HCT116 (cell line): ENCODE data around the gene SLC46A1. TPM values are rescaled to one million over a fixed set of nuclear protein-coding genes. Genes with fewer than 3 reads are reported as not detected.

Experiments used
- ATAC-seq: fragments of 200-7000 bp; cut with Tn5 transposase; 2 replicates; pipeline ENCODE4 v1.9.1; 2020; ENCODE audit warnings: mild to moderate bottlenecking, moderate library complexity
- BruUV-seq: library from RNA; stranded (reverse); fragments of 400-500 nt; replicated peaks from 2 replicates; lab custom pipeline; 2021; lab: Mats Ljungman, UMichigan
- CTCF ChIA-PET: fragments of 300-600 bp; sonication (Branson Sonifier 250); formaldehyde crosslinking; loops from one replicate; lab custom pipeline; 2021; ENCODE audit warnings: antibody characterized with exemption; lab: Charles Lee
- POLR2A ChIA-PET: fragments of 300-600, 350-600 bp; sonication (Branson Sonifier 250); formaldehyde crosslinking; loops from one replicate; lab custom pipeline; 2021; ENCODE audit warnings: antibody characterized with exemption; lab: Charles Lee
- RAD21 ChIA-PET, 2 experiments: fragments of 300-600 bp; sonication (Branson Sonifier 250); formaldehyde crosslinking; loops; one replicate each; lab custom pipeline; 2023; ENCODE audit warnings: low total read pairs in 2 of 2; ENCODE audit not compliant: uncharacterized antibody in 2 of 2, unreplicated experiment in 2 of 2, low non-redundant PET in 1 of 2; lab: Charles Lee
- DNase-seq: peaks from one replicate; pipeline ENCODE4 v3.0.0-alpha.2; 2010; ENCODE audit warnings: low read depth, low spot score
- H2AFZ ChIP-seq: fragments of 200-600 bp; shearing (Covaris generic), sonication (generic); 2 replicates; pipeline ENCODE4 v1.6.1; 2017; ENCODE audit warnings: low read depth, mixed run types, mixed read lengths, antibody characterized with exemption, low read length; ENCODE audit not compliant: poor library complexity, severe bottlenecking
- H3K27ac ChIP-seq: 2 replicates; pipeline ENCODE4 v1.5.1; 2012; ENCODE audit warnings: low read depth, low read length
- H3K27me3 ChIP-seq: fragments of 200-600 bp; sonication (generic); 2 replicates; pipeline ENCODE4 v1.6.1; 2016; ENCODE audit warnings: mixed run types, low read length, mixed read lengths; ENCODE audit not compliant: insufficient read depth
- H3K36me3 ChIP-seq, 2 experiments: fragments of 200-500 bp in 1 of 2; fragments of 200-600 bp in 1 of 2; sonication (Bioruptor generic) in 1 of 2; sonication (generic) in 1 of 2; 2 replicates each; pipeline versions ENCODE4 v1.5.1 to v1.6.1; 2014 to 2016; ENCODE audit warnings: low read length in 2 of 2, inconsistent platforms in 1 of 2, mixed read lengths in 1 of 2, mixed run types in 1 of 2; ENCODE audit not compliant: insufficient read depth in 2 of 2, control insufficient read depth in 1 of 2
- H3K4me1 ChIP-seq, 2 experiments: fragments of 200-600 bp in 1 of 2; sonication (generic) in 1 of 2; 2 replicates each; pipeline versions ENCODE4 v1.5.1 to v1.6.1; 2012 to 2017; ENCODE audit warnings: low read length in 2 of 2, inconsistent platforms in 1 of 2, mild to moderate bottlenecking in 1 of 2, mixed read lengths in 1 of 2, mixed run types in 1 of 2, moderate library complexity in 1 of 2; ENCODE audit not compliant: insufficient read depth in 2 of 2, control insufficient read depth in 1 of 2
- H3K4me2 ChIP-seq: fragments of 200-600 bp; sonication (generic); 2 replicates; pipeline ENCODE4 v1.6.1; 2017; ENCODE audit warnings: mixed run types, low read length, mixed read lengths
- H3K4me3 ChIP-seq, 2 experiments: fragments of 200-600 bp in 1 of 2; sonication (generic) in 1 of 2; replicated peaks in 1 of 2; 2 replicates each; pipeline ENCODE4 v1.5.1; 2011 to 2016; ENCODE audit warnings: low read length in 2 of 2, control low read depth in 1 of 2, low read depth in 1 of 2, mild to moderate bottlenecking in 1 of 2, mixed read lengths in 1 of 2, mixed run types in 1 of 2
- H3K79me2 ChIP-seq: fragments of 200-600 bp; sonication (generic); 2 replicates; pipeline ENCODE4 v1.6.1; 2017; ENCODE audit warnings: mild to moderate bottlenecking, mixed run types, low read length, moderate library complexity, mixed read lengths; ENCODE audit not compliant: insufficient read depth
- H3K9ac ChIP-seq: fragments of 200-600 bp; sonication (generic); 2 replicates; pipeline ENCODE4 v1.6.1; 2016; ENCODE audit warnings: low read length, mixed read lengths
- H3K9me2 ChIP-seq: fragments of 200-600 bp; sonication (generic), shearing (Covaris generic); 2 replicates; pipeline ENCODE4 v1.6.1; 2017; ENCODE audit warnings: mixed run types, mild to moderate bottlenecking, moderate library complexity; ENCODE audit not compliant: insufficient read depth
- H3K9me3 ChIP-seq, 2 experiments: fragments of 200-500 bp in 1 of 2; fragments of 200-600 bp in 1 of 2; sonication (Bioruptor generic) in 1 of 2; sonication (generic) in 1 of 2; 2 replicates each; pipeline ENCODE4 v1.6.1; 2014 to 2017; ENCODE audit warnings: low read length in 2 of 2, mixed read lengths in 2 of 2, inconsistent platforms in 1 of 2, low read depth in 1 of 2, mild to moderate bottlenecking in 1 of 2, mixed run types in 1 of 2, moderate library complexity in 1 of 2; ENCODE audit not compliant: control insufficient read depth in 1 of 2, insufficient read depth in 1 of 2
- H4K20me1 ChIP-seq: fragments of 200-600 bp; sonication (generic), shearing (Covaris generic); 2 replicates; pipeline ENCODE4 v1.6.1; 2017; ENCODE audit warnings: mixed run types, mild to moderate bottlenecking, moderate library complexity; ENCODE audit not compliant: insufficient read depth
- CTCF ChIP-seq, 3 experiments: fragments of 200-600 bp in 1 of 3; sonication (generic) in 1 of 3; IDR thresholded peaks in 2 of 3; conservative IDR thresholded peaks in 1 of 3; 2 replicates each; pipeline ENCODE4 v1.5.1; 2012 to 2017; ENCODE audit warnings: low read depth in 2 of 3, low read length in 2 of 3, antibody characterized with exemption in 1 of 3, borderline replicate concordance in 1 of 3, control low read depth in 1 of 3, mild to moderate bottlenecking in 1 of 3, mixed read lengths in 1 of 3, mixed run types in 1 of 3, moderate library complexity in 1 of 3; ENCODE audit not compliant: insufficient read depth in 1 of 3
- ELF1 ChIP-seq: IDR thresholded peaks from 2 replicates; pipeline ENCODE4 v1.6.1; 2012; ENCODE audit warnings: low read depth, borderline replicate concordance
- POLR2AphosphoS5 ChIP-seq: IDR thresholded peaks from 2 replicates; pipeline ENCODE4 v1.6.1; 2011; ENCODE audit warnings: mild to moderate bottlenecking, low read depth, low read length, moderate library complexity
- intact Hi-C: fragments of 100-400 bp; cut with micrococcal nuclease; formaldehyde crosslinking; loops from 2 replicates; pipeline ENCODE4 v1.10.0; 2022
- total RNA-seq: library from RNA; stranded (reverse); gene quantifications from one replicate; pipeline ENCODE4 v1.2.1, GENCODE V29; 2021; ENCODE audit not compliant: unreplicated experiment

The SLC46A1 gene
- total RNA-seq, 1 experiment from 2014 or later = 17.8 TPM

GRCh38 chr17:28347261-28347891 is 58.6 kb downstream of the SLC46A1 start:
- peak; percentile 21; the same call in 1 of the 2 replicates for ATAC-seq
- peaks cover 45 to 58% of the 10 kb centered on the region in 2 experiments for H3K36me3 ChIP-seq

More at GRCh38 chr17:28347261-28347891, 58.6 kb downstream of the SLC46A1 start:
- Histone ChIP-seq H3K4me1 (peaks cover 0 to 9% of the 10 kb centered on the region in 2 experiments; a peak in 2 of 4 replicates), H3K9me2 (no peaks in the 10 kb centered on the region), H3K9me3 (no peaks in the 10 kb centered on the region), H3K27ac (no peak overlapping the region), H4K20me1 (no peaks in the 10 kb centered on the region), H3K27me3 (no peaks in the 10 kb centered on the region), H3K9ac (no peak overlapping the region), H3K79me2 (no peaks in the 10 kb centered on the region), H2AFZ (no peak overlapping the region), H3K4me3 (no peak overlapping the region), H3K4me2 (0 out of 2 replicates have a peak overlapping the region, but pooled peaks have one; percentile 7)
- ChIA-PET CTCF (no interaction called here), RAD21 (no interaction called here), POLR2A (no interaction called here)
- no peak for TF ChIP-seq ELF1
- TF ChIP-seq POLR2AphosphoS5 = no peak
- TF ChIP-seq CTCF (IDR thresholded peaks at IDR 0.05 in 2 of 3, conservative IDR thresholded peaks at IDR 0.05 in 1 of 3; ENCODE audit: borderline replicate concordance in 1 of 3, insufficient read depth in 1 of 3, low read depth in 2 of 3, low read length in 2 of 3) = 0 out of 6 replicates have a peak, but pooled peaks of 1 of the 3 experiments have one; percentile 0
- intact Hi-C loops = no loop called here
- no TSS peak for BruUV-seq
- no peak for DNase-seq
